Activated CD8-positive, alpha-beta T cell treated with anti-CD3 and anti-CD28 coated beads for 36 hours (primary cell): ENCODE results near the gene LMNTD2. TPM values are rescaled to one million over a fixed set of nuclear protein-coding genes. Genes with fewer than 3 reads are reported as not detected.

Experiments
- ATAC-seq: fragments of 200-7000 bp; cut with Tn5 transposase; one replicate; pipeline ENCODE4 v1.10.0; 2021; ENCODE audit warnings: mild to moderate bottlenecking, moderate library complexity
- CTCF ChIA-PET: fragments of 350-600 bp; sonication (Branson Sonifier 250); formaldehyde crosslinking; loops from one replicate; lab custom pipeline; 2021; ENCODE audit warnings: antibody characterized with exemption; lab: Charles Lee
- POLR2A ChIA-PET: fragments of 350-600 bp; sonication (Branson Sonifier 250); formaldehyde crosslinking; loops from one replicate; lab custom pipeline; 2021; ENCODE audit warnings: antibody characterized with exemption; lab: Charles Lee
- DNase-seq: peaks from one replicate; pipeline ENCODE4 v3.0.0-alpha.2; 2020
- H3K27ac Mint-ChIP-seq: one replicate; pipeline ENCODE4 v1.8.0; 2021; ENCODE audit warnings: mild to moderate bottlenecking, mixed read lengths
- H3K27me3 Mint-ChIP-seq: one replicate; pipeline ENCODE4 v1.8.0; 2021; ENCODE audit warnings: mixed read lengths
- H3K36me3 Mint-ChIP-seq: one replicate; pipeline ENCODE4 v1.8.0; 2021; ENCODE audit warnings: low read depth, mixed read lengths
- H3K4me1 Mint-ChIP-seq: one replicate; pipeline ENCODE4 v1.8.0; 2021; ENCODE audit warnings: low read depth, mixed read lengths
- H3K4me3 Mint-ChIP-seq: one replicate; pipeline ENCODE4 v1.8.0; 2021; ENCODE audit warnings: mild to moderate bottlenecking, moderate library complexity, mixed read lengths
- H3K9me3 Mint-ChIP-seq: one replicate; pipeline ENCODE4 v1.8.0; 2021; ENCODE audit warnings: mixed read lengths
- intact Hi-C: fragments of 100-400 bp; cut with micrococcal nuclease; formaldehyde crosslinking; loops from one replicate; pipeline ENCODE4 v1.10.0; 2022
- total RNA-seq, 2 experiments: library from RNA; stranded (reverse); gene quantifications; one replicate each; pipeline ENCODE4 v1.2.3, GENCODE V29; 2021
- TF ChIP-seq, protein P1 (sequence below): fragments of 200-600 bp; IDR thresholded peaks from one replicate; pipeline ENCODE4 v1.8.0; 2022; ENCODE audit warnings: antibody characterized with exemption, mild to moderate bottlenecking

Gene LMNTD2
- total RNA-seq, 2 experiments from 2014 or later: 0.88 to 1.3 TPM

- intact Hi-C loops: no loop called here
- DNase-seq (no peak), ATAC-seq (no peak)
- Mint-ChIP-seq H3K4me3 (no peak overlapping the region), H3K27me3 (no peaks in the 10 kb centered on the region), H3K4me1 (peaks cover 42% of the 10 kb centered on the region), H3K9me3 (no peaks in the 10 kb centered on the region), H3K36me3 (peaks cover 32% of the 10 kb centered on the region), H3K27ac (peak overlapping the region; percentile 52)
- TF ChIP-seq, protein P1, sequence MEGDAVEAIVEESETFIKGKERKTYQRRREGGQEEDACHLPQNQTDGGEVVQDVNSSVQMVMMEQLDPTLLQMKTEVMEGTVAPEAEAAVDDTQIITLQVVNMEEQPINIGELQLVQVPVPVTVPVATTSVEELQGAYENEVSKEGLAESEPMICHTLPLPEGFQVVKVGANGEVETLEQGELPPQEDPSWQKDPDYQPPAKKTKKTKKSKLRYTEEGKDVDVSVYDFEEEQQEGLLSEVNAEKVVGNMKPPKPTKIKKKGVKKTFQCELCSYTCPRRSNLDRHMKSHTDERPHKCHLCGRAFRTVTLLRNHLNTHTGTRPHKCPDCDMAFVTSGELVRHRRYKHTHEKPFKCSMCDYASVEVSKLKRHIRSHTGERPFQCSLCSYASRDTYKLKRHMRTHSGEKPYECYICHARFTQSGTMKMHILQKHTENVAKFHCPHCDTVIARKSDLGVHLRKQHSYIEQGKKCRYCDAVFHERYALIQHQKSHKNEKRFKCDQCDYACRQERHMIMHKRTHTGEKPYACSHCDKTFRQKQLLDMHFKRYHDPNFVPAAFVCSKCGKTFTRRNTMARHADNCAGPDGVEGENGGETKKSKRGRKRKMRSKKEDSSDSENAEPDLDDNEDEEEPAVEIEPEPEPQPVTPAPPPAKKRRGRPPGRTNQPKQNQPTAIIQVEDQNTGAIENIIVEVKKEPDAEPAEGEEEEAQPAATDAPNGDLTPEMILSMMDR: no peak
- ChIA-PET CTCF (no interaction called here), POLR2A (interaction anchor here (0.9 to 1.4 kb wide), 2 partner anchors 8 to 20 kb away, joined by 3 to 5 read pairs; no protein-coding TSS in a partner anchor)
Observed at GRCh38 chr11:584287-584686, 23.7 kb upstream of the LMNTD2 start.

- CTCF ChIA-PET: no interaction called here
- intact Hi-C loops: no loop called here
- Mint-ChIP-seq H3K36me3 (peaks cover 42% of the 10 kb centered on the region), H3K27ac (peak overlapping the region; percentile 28), H3K4me3 (no peak overlapping the region), H3K27me3 (no peaks in the 10 kb centered on the region), H3K9me3 (no peaks in the 10 kb centered on the region), H3K4me1 (peaks cover 42% of the 10 kb centered on the region)
- TF ChIP-seq, protein P1: no peak
- ATAC-seq (no peak), DNase-seq (no peak)
- POLR2A ChIA-PET: no interaction called here
Observed at GRCh38 chr11:581752-582151, 21.2 kb upstream of the LMNTD2 start.

DNA sequence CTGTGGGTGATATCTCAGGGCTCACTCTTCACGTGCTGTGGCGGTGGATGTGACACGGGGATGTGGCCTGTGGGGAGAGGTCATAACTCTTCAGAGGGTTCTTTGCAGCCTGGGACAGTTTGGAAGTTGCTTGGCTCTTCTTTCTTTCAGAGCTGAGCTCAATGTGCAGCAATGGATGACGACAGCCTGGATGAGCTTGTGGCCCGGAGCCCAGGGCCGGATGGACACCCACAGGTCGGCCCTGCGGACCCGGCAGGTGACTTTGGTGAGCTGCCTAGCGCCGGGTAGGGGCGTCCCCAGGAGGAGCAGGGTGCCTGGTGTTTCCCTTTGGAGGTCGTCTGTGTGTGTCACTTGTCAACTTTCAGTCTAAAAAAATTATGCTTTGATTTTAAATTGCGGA lies 20.8 kb upstream of the LMNTD2 start:
- Mint-ChIP-seq H3K4me1 (peaks cover 38% of the 10 kb centered on the region), H3K4me3 (no peak overlapping the region), H3K27ac (no peak overlapping the region), H3K9me3 (no peaks in the 10 kb centered on the region), H3K27me3 (no peaks in the 10 kb centered on the region), H3K36me3 (peaks cover 40% of the 10 kb centered on the region)
- DNase-seq: no peak
- ChIA-PET CTCF (no interaction called here), POLR2A (interaction anchor here (1.0 kb wide), 1 partner anchor 15 kb away, joined by 3 read pairs; no protein-coding TSS in a partner anchor)
- TF ChIP-seq, protein P1: no peak
- ATAC-seq: no peak
- intact Hi-C loops: no loop called here

DNA sequence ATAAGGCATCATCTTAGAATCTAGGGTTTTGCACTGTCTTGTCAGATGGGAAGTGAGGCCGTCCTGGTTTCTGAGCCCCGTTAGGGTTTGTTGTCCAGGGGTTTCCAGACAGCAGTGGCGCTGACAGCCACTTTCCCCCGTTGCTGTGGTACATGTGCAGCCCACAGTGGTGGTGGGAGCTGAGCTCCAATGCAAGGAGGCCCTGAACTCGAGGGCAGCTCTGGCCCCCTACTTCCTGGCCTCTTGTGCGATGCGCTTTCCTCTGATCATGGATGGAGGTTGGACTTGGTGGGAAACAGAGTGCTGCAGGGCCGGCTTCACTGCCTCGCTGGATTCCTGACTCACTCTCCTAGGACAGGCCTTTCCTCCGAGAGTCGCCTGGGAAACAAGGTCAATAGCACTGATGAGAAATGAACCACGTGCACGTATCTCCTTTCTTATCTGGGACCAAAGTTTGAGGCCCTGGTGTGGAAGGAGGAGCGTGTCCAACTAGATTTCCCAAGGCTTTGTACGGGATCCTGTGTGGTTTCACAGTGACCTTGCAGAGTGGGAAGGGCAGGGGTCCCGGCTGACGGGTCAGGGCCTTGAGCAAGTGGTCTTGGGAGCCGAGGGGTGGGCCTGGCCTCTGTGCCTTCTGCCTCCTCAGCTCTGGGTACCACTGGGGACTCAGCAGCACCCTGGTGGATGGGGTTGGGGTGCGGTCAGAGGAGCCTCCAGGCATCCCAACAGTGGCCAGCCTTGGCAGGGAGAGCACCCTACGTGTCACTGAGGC lies 19.5 kb upstream of the LMNTD2 start:
- H3K27me3 Mint-ChIP-seq: peaks cover 3% of the 10 kb centered on the region
- no peaks in the 10 kb centered on the region for H3K9me3 Mint-ChIP-seq
- peaks cover 37% of the 10 kb centered on the region for H3K36me3 Mint-ChIP-seq
- TF ChIP-seq, protein P1: no peak
- H3K4me1 Mint-ChIP-seq: peaks cover 36% of the 10 kb centered on the region
- intact Hi-C loops: no loop called here
- POLR2A ChIA-PET: interaction anchor here (1.0 kb wide), 1 partner anchor 16 kb away, joined by 3 read pairs; no protein-coding TSS in a partner anchor
- DNase-seq (no peak), ATAC-seq (no peak)
- CTCF ChIA-PET: interaction anchor here (0.6 to 1.6 kb wide), 2 partner anchors 25 to 143 kb away, joined by 3 read pairs; no protein-coding TSS in a partner anchor
- no peak overlapping the region for H3K4me3 Mint-ChIP-seq
- peak overlapping the region; percentile 55 for H3K27ac Mint-ChIP-seq
